PC-3 (cell line): ENCODE data around the gene PRADC1. TPM values are rescaled to one million over a fixed set of nuclear protein-coding genes. Genes with fewer than 3 reads are reported as not detected.

Experiments used
- ATAC-seq: fragments of 200-7000 bp; cut with Tn5 transposase; 2 replicates; pipeline ENCODE4 v1.9.1; 2020; ENCODE audit warnings: mild to moderate bottlenecking, moderate library complexity
- BruUV-seq: library from RNA; stranded (reverse); fragments of 400-500 nt; replicated peaks from 2 replicates; lab custom pipeline; 2021; lab: Mats Ljungman, UMichigan
- CTCF ChIA-PET: fragments of 300-600 bp; sonication (Branson Sonifier 250); formaldehyde crosslinking; loops from one replicate; lab custom pipeline; 2022; ENCODE audit warnings: antibody characterized with exemption; lab: Charles Lee
- POLR2A ChIA-PET: fragments of 300-600 bp; sonication (Branson Sonifier 250); formaldehyde crosslinking; loops from one replicate; lab custom pipeline; 2022; ENCODE audit warnings: antibody characterized with exemption; ENCODE audit not compliant: unreplicated experiment; lab: Charles Lee
- DNase-seq: peaks from one replicate; pipeline ENCODE4 v3.0.0-alpha.2; 2015
- H2AFZ ChIP-seq: fragments of 300-600 bp; sonication (generic); 2 replicates; pipeline ENCODE4 v1.6.0; 2016; ENCODE audit warnings: antibody characterized with exemption, low read length
- H3F3A ChIP-seq: fragments of 300-600 bp; sonication (generic); one replicate; pipeline ENCODE4 v1.6.0; 2017; ENCODE audit warnings: antibody characterized with exemption, low read length, control low read depth, mild to moderate bottlenecking; ENCODE audit not compliant: unreplicated experiment
- H3K27ac ChIP-seq: fragments of 300-600 bp; sonication (generic); 2 replicates; pipeline ENCODE4 v1.5.1; 2016; ENCODE audit warnings: mild to moderate bottlenecking, low read length
- H3K27me3 ChIP-seq: fragments of 300-600 bp; sonication (generic); 2 replicates; pipeline ENCODE4 v1.6.1; 2016; ENCODE audit warnings: low read length, mixed read lengths
- H3K36me3 ChIP-seq: fragments of 300-600 bp; sonication (generic); 2 replicates; pipeline ENCODE4 v1.6.1; 2016; ENCODE audit warnings: low read depth, mixed run types, low read length, mixed read lengths
- H3K4me1 ChIP-seq: fragments of 300-600 bp; sonication (generic); 2 replicates; pipeline ENCODE4 v1.5.1; 2016; ENCODE audit warnings: low read length; ENCODE audit not compliant: insufficient read depth
- H3K4me2 ChIP-seq: fragments of 300-600 bp; sonication (generic); 2 replicates; pipeline ENCODE4 v1.6.0; 2016; ENCODE audit warnings: low read length
- H3K4me3 ChIP-seq: fragments of 300-600 bp; sonication (generic); 2 replicates; pipeline ENCODE4 v1.5.1; 2016; ENCODE audit warnings: mild to moderate bottlenecking, low read length, mixed read lengths
- H3K79me2 ChIP-seq: fragments of 300-600 bp; sonication (generic); 2 replicates; pipeline ENCODE4 v1.6.1; 2017; ENCODE audit warnings: low read length, mixed read lengths
- H3K9ac ChIP-seq: fragments of 300-600 bp; sonication (generic); 2 replicates; pipeline ENCODE4 v1.6.0; 2016; ENCODE audit warnings: mild to moderate bottlenecking, low read length
- H3K9me2 ChIP-seq: fragments of 300-600 bp; sonication (generic); replicated peaks from 2 replicates; pipeline ENCODE4 v1.6.1; 2016; ENCODE audit warnings: mixed run types, low read length, mixed read lengths
- H3K9me3 ChIP-seq: fragments of 300-600 bp; sonication (generic); 2 replicates; pipeline ENCODE4 v1.6.1; 2016; ENCODE audit warnings: low read length, mixed read lengths
- H4K20me1 ChIP-seq: fragments of 300-600 bp; sonication (generic); 2 replicates; pipeline ENCODE4 v1.6.1; 2016; ENCODE audit warnings: low read length, mixed read lengths
- CTCF ChIP-seq: fragments of 300-600 bp; sonication (generic); conservative IDR thresholded peaks from 2 replicates; pipeline ENCODE4 v1.5.1; 2017; ENCODE audit warnings: antibody characterized with exemption, low read depth, mild to moderate bottlenecking, low read length
- EZH2 ChIP-seq: fragments of 300-600 bp; sonication (generic); IDR thresholded peaks from one replicate; pipeline ENCODE4 v1.6.1; 2017; ENCODE audit warnings: antibody characterized with exemption, mild to moderate bottlenecking, low read length; ENCODE audit not compliant: unreplicated experiment
- EZH2phosphoT487 ChIP-seq: fragments of 300-600 bp; sonication (generic); IDR thresholded peaks from 2 replicates; pipeline ENCODE4 v1.6.1; 2018; ENCODE audit warnings: mild to moderate bottlenecking, antibody characterized with exemption, low read length, borderline replicate concordance
- intact Hi-C: fragments of 100-400 bp; cut with micrococcal nuclease; formaldehyde crosslinking; loops from 2 replicates; pipeline ENCODE4 v1.9.0; 2023
- total RNA-seq: library from RNA; depleted of rRNA; stranded (reverse); fragments of >200 nt; gene quantifications from 2 replicates; pipeline ENCODE4 v1.2.3, GENCODE V29; 2014

Gene PRADC1
- total RNA-seq, 1 experiment from 2014 or later, result 62.5 TPM

GRCh38 chr2:73265298-73266060 lies 32.4 kb upstream of the PRADC1 start:
- CTCF ChIA-PET, result no interaction called here

GRCh38 chr2:73264783-73265182 lies 31.7 kb upstream of the PRADC1 start:
- H3K4me3 ChIP-seq, result no peak overlapping the region
- no peak for TF ChIP-seq CTCF
- no peak for TF ChIP-seq EZH2
- TF ChIP-seq EZH2phosphoT487, result no peak
- 0 out of 2 replicates have a peak, but pooled peaks cover 4% of the 10 kb centered on the region for H3K4me1 ChIP-seq
- no peaks in the 10 kb centered on the region for H3F3A ChIP-seq
- no peak for DNase-seq
- H3K36me3 ChIP-seq, result no peaks in the 10 kb centered on the region
- 0 out of 2 replicates have a peak, but pooled peaks cover 4% of the 10 kb centered on the region for H3K79me2 ChIP-seq
- no peaks in the 10 kb centered on the region for H3K27me3 ChIP-seq
- H3K9ac ChIP-seq, result no peak overlapping the region
- ATAC-seq, result no peak
- BruUV-seq, result no TSS peak
- H3K9me2 ChIP-seq, result no peaks in the 10 kb centered on the region
- H3K9me3 ChIP-seq, result no peaks in the 10 kb centered on the region
- H3K27ac ChIP-seq, result no peak overlapping the region
- ChIA-PET POLR2A (no interaction called here), CTCF (no interaction called here)
- no peaks in the 10 kb centered on the region; the same call in 1 of the 2 replicates for H4K20me1 ChIP-seq
- intact Hi-C loops, result no loop called here
- no peak overlapping the region for H3K4me2 ChIP-seq
- no peak overlapping the region for H2AFZ ChIP-seq

More at GRCh38 chr2:73265298-73266060, 32.4 kb upstream of the PRADC1 start:
- Histone ChIP-seq H3K4me1 (0 out of 2 replicates have a peak, but pooled peaks cover 4% of the 10 kb centered on the region), H3K27ac (no peak overlapping the region), H3K9ac (no peak overlapping the region), H4K20me1 (no peaks in the 10 kb centered on the region; the same call in 1 of the 2 replicates), H3K27me3 (no peaks in the 10 kb centered on the region), H2AFZ (no peak overlapping the region), H3K79me2 (0 out of 2 replicates have a peak, but pooled peaks cover 4% of the 10 kb centered on the region), H3K4me3 (no peak overlapping the region), H3F3A (no peaks in the 10 kb centered on the region), H3K9me2 (no peaks in the 10 kb centered on the region), H3K36me3 (no peaks in the 10 kb centered on the region), H3K9me3 (no peaks in the 10 kb centered on the region), H3K4me2 (no peak overlapping the region)
- intact Hi-C loops, result no loop called here
- no TSS peak for BruUV-seq
- no peak for TF ChIP-seq CTCF
- no peak for TF ChIP-seq EZH2
- no peak for TF ChIP-seq EZH2phosphoT487
- POLR2A ChIA-PET, result no interaction called here
- no peak for DNase-seq
- ATAC-seq, result no peak

- ATAC-seq, result no peak
Measured at GRCh38 chr2:73264332-73264606, 31.2 kb upstream of the PRADC1 start.

More at GRCh38 chr2:73264332-73264606, 31.2 kb upstream of the PRADC1 start:
- ChIA-PET CTCF (no interaction called here), POLR2A (no interaction called here)
- Histone ChIP-seq H3K9me2 (no peaks in the 10 kb centered on the region), H3K27me3 (no peaks in the 10 kb centered on the region), H4K20me1 (no peaks in the 10 kb centered on the region; the same call in 1 of the 2 replicates), H2AFZ (no peak overlapping the region), H3F3A (no peaks in the 10 kb centered on the region), H3K4me2 (no peak overlapping the region), H3K79me2 (0 out of 2 replicates have a peak, but pooled peaks cover 4% of the 10 kb centered on the region), H3K9ac (no peak overlapping the region), H3K36me3 (no peaks in the 10 kb centered on the region), H3K27ac (no peak overlapping the region), H3K9me3 (no peaks in the 10 kb centered on the region), H3K4me1 (0 out of 2 replicates have a peak, but pooled peaks cover 4% of the 10 kb centered on the region), H3K4me3 (no peak overlapping the region)
- no peak for DNase-seq
- BruUV-seq, result no TSS peak
- no peak for TF ChIP-seq CTCF
- TF ChIP-seq EZH2phosphoT487, result no peak
- intact Hi-C loops, result no loop called here
